ENCODE measurements around the gene DIAPH3.

The DIAPH3 gene

DNA sequence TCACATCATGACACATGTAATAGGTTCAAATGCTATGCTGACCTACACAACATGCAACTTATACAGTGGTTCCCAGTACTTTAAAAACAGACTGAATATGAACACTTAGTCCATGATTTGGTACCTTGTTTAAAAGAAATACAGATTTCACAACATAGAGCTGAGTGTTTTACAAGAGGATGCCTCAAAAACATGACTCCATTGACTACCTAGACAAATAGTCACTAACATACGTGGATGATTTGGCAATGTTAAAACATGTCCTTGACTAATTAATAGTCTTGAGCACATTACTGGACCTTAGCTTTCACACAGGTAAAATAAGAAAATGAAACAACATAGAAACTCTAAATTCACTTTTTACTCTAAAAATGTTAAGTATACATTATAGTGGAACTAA is 300.1 kb downstream of the DIAPH3 start:
- DNase-seq, result no peak

DNA sequence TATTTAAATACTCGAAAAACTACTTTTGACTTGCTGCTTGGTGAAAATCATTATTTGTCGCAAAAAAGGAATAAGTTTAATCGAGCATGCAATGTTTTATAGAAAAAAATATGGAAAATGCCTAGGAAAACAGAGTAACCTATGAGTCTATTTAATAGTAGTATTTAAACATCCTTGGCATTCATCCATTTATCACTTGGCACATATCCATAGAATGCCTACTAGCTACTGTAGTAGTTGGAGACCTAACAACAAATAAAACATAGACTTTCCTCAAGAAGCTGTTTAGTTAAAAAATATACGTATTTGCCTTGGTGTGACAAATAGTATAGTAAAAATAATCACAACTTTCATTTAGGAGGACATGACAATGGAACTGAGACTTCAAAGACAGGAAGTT is 302.1 kb downstream of the DIAPH3 start:
- DNase-seq, result no peak

DNA sequence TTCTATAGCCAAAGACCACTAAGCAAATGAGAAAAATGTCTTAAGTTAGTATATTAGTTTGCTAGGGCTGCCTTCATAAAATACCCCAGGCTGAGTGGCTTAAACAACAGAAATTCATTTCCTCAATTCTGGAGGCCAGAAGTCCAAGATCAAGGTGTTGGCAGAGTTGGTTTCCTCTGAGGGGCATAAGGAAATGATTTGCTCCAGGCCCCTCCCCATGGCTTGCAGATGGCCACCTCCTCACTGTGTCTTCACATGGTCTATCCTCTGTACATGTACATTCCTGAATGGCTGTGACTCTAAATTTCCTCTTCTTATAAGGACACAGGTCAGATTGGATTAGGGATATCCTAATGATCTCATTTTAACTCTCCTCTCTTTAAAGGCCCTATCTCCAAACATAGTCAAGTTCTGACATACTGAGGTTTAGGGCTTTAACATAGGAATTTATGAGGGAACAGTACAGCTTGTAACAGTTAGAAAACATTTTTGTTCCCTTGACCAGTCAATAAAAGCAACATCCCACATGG is 307.4 kb downstream of the DIAPH3 start:
- DNase-seq, result no peak

DNA sequence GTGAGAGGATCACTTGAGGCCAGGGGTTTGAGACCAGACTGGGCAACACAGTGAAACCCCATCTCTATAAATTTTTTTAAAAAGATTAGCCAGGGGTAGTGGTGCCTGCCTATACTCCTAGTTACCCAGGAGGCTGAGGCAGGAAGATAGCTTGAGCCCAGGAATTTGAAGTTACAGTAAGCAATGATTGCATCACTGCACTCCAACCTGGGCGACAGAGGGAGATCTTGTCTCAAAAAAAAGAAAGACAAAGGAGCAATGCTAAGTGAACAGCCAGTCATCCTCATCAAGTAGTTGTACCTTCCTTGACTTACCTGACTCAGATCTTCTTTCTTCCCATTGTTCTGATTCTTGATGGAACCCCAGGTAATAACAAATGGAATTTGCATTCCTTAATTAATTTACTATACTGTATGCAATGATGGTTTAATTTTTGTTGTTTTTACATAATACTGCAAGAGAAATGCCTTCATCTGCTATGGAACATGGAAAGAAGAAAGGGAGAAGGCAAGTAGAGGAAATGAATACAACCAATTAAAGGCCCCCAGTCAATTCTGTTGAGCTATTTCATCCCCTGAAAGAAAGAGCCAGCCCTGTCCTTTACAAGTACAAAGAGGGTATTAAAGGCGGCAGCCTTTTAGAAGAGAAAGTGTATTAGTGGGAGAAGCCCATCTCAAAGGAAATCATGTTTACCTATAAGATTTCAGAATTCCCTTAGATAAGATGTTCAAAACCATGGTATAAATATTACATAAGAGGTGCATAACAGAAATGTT is 316.7 kb downstream of the DIAPH3 start:
- DNase-seq, result no peak

DNA sequence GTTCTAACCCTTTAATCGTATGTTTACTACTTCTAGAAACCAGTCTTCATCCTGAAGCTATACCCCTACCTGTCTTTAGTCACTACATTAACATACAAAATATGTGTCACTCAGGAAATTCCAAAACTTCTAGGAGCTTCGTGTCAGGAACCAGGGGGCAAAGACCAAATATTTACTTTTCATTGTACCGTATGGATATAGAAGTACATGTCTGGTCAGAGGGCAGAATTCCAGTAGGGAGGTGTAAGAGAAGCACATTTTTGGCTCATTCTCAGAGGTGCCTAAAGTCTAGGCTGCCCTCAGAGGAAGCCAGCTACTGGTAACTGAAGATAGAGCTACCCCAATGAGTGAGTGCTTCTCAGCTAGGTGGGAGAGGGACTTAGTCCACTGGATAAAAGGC is 320.7 kb downstream of the DIAPH3 start:
- no peak for DNase-seq

DNA sequence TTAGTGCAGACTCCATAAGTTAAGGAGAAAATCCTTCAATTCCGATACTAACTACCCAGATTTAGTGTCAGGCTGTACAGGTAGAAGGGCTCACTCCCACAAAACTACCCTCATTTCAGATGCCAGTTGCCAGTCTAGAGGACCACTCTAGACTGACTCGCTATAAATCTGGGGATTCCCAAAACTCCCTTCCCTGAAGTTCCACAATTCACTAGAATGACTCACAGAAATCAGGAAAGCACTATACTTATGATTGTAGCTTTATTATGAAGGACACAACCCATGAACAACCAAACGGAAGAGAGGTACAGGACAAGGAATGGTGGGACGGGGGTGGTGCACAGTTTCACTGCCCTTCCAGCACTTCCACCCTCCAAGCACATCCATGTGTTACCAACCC is 321.2 kb downstream of the DIAPH3 start:
- DNase-seq, result no peak

DNA sequence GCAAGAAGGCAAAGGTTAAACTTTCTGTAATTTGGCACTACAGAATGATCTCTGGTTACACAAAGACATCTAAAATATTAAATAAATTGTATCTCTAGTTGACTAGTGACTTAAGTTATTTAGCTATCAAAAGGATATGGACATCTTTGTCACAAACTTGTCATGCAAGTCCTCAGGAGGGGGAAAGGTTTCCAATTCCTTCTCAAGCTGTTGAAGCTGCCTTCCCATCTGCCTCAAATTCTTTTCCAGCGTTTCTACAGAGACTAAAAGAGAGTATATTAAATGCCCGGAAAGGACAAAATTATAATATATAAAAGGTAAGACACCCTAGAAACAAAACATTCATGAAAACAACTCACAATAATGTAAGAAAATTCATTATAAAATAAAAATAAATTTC is 324.5 kb downstream of the DIAPH3 start:
- no peak for DNase-seq

DNA sequence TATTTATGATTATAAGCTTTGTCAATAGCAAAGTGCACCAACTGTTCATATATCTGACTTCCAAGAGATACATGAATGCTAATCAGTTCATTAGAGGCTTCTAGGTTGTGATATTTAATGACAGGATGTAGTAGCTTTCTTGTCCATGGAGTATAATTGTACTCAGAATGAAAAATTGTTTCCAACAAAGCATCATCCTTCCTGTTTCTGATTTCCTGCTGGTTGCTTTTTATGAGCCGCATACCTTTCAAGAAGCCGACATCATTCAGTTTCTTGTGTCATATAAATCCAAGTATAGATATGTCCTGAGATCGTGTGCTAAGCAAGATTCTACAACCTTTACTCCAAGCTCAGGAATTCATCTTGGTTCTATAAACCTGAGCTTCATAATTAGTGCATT is 326.6 kb downstream of the DIAPH3 start:
- DNase-seq, result no peak

DNA sequence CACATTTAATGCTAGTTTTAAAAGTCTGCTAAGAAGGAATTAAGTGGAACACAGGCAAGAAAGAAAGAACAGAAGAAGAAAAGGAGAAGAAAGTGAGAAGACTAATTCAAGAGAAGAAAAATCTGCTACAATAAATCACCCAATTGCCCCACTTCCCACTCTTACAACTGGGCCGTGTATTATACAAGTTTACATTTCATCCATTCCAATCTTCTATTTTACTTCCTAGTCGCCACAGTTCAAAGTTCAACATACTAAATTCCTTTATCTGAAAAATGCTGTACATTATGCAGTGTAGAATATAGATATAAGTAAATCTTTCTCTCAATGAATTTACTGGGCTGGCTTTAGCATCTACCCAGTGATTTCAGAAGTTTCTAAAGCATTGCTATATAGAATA is 328.2 kb downstream of the DIAPH3 start:
- no peak for DNase-seq

DNA sequence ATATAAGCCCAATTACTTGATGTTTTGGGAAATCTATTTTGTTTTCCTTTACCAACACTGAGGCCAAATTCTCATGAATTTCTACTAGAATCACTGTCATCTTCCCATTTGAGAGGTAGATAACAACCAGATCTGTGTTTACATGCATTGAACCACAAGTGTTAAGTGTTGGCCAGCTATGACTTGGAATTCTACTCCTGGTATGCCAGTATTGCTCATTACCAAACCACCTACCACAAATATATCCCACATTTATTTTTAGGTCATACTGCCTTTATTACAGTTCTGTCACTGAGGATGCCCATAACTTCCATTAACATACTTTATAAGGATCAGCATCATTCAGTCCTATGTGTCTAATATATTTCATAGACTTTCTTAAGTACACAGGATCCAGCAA is 328.9 kb downstream of the DIAPH3 start:
- DNase-seq, result no peak

DNA sequence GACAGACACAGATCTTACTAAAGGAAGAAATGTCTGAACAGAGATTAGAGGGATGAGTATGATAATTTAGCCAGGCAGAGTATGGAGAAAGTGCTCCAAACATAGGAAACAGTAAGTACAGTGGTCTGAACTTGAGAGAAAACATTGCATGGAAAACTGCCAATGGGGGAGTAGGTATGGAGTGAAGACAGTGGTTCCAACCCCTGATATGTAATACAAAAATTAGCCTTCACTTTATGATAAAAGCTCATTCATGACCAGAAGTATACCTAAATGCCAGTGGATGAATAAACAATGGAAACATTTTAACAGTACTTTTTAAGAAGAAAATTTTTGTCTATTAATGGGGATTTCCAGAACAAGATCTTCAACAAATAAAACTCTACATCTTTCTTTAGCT is 334.0 kb downstream of the DIAPH3 start:
- DNase-seq, result no peak

DNA sequence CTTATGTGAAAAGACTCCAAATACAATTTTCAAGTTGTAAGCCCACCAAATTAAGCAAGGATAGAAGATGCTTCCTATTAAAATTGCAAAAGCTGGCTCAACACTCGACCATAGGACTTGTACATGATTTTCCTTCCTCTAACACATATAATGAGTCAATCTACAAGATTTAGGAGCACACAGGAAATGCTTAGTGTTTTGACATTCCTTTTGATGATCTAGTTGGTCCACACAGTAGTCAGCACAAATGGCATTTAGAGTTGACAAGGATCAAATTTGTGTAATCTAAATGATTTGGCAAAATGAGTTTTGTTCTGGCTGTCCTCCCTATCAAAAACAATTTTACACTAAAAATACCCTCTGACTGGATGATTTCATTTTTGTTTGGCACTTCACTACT is 340.2 kb downstream of the DIAPH3 start:
- DNase-seq, result no peak

DNA sequence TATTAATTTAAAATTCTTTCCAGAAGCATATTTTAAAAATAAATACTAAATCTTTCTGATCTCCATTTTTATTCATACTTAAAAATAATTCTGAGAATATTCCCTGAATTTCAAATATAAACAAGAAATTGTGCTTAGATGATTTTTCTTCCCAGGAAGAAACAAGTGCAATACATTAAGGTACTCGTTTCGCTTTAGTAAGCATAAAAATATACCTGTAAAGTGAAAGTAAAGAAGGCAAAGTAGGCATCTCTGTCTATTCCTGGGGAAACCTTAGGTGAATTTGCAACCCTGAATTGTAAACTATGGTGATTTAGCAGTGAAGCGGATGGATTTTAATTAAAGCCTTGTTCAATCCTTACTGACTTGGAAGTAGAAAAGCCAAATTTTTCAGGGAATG is 354.2 kb downstream of the DIAPH3 start:
- DNase-seq, result no peak

DNA sequence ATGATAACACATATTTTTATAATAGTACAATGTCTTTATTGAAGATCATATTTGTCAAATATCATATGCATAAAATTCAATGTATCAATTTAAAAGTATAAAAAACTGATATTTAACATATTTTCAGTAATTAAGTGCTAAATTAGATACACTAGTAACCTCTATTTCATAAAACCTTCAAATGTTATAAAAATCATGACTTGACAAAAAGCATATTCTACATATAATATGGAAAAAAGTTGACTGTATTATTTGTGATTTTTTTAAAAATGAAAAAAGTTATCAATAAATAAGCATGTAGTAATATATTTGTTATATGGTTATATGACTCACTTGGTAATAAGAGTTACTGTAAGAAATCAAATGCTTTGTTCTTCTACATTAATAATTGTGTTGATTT is 356.9 kb downstream of the DIAPH3 start:
- no peak for DNase-seq

DNA sequence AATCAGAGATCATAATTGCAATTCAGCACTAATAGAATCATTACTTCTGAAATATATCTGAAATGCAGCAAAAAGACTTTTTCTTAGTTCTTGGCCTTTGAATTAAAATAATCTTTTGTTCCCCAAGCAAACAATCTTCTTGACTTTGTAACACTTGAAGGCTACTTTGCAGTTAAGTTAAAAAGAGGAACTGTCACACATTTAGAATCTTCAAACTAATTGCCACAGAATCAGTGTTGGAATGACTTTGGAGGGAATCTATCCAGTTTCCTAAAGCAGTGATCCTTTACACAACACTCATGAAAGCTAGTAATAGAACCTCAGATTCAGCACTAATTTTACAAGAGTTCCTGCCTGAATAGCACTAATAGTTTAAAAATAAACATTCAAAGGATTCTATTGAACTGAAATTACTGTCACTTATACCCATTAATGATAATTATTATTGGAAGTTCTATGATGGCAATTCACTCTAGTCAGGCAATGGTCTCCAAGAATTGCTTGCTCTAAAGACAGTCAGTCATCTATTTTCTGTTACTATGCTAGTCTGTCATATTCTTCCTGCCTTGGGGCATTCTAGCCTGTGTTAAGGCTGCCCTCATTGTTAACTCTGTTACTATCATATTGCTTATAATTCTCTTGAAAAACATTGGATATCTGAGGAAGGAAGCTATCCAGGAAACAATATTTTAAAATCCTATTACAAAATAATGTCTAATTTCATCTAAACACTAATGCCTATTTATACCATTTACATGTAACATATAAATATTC is 362.4 kb downstream of the DIAPH3 start:
- DNase-seq, result no peak

DNA sequence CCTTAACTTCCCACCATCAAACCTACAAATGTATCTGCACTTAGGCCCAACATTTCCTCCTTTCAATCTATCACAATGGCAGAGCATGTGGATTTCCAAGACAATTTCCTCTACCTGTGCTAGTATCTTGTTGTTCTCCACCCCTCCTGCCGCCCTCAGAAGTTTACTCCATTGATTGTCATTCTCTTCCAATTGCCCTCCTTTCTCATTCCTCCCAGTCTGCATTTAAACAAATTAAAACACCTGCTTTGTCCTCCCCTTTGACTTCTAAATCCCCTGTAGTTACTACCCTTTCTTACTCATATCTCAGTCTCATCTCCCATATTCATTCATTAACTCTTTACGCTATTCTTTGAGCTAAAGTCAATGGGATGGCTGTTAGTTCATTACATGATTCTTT is 370.6 kb downstream of the DIAPH3 start:
- DNase-seq, result no peak

DNA sequence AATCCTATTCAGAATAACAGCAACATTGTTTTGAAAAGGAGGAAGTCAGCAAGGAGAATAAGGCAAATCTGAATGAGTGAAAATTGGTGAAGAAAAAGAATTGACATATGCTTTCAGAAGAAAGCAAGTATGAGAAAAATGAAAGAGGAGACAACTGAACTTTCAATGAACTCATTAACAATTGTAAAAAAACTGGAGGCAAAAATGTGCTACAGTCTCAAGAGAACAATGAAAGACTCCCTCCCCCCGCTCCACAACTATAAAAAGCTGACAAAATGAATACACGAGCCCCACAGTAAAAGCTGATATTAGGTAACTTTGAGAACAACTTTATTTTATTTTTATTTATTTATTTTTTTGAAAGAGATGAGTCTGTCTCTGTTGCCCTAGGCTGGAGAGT is 373.1 kb downstream of the DIAPH3 start:
- no peak for DNase-seq

DNA sequence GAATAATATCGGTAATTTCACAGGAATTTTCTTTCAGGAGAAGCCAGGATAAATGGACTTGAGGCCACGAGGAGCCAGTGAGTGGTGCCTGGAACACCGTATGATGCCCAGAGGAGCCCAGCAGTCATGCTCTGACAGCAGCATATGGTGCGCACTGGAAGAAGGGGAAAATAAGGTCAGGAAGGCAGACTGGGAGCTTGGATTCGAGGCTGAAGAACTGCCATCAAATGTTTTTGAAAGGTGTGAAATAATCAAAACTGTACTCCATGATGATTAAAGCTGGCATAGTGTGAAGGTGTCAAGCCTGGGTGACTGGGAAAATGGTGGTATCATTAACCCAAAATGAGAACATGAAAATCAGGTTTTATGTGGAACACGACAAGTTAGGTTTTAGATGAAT is 374.2 kb downstream of the DIAPH3 start:
- no peak for DNase-seq

DNA sequence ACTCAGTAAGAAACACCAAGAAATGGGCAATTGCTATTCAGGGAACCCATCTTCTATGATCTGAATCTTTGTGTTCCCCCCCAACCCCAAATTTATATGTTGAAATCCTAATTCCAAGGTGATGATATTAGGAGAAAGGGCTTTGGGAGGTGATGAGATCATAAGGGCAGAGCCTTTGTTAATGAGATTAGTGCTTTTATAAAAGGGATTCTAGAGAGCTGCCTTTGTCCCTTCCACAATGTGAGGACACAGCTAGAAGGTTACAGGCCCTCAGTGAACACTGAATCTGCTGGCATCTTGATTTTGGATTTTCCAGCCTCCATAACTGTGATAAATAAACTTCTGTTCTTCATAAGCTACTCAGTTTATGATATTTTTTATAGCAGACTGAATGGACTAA is 376.0 kb downstream of the DIAPH3 start:
- no peak for DNase-seq

DNA sequence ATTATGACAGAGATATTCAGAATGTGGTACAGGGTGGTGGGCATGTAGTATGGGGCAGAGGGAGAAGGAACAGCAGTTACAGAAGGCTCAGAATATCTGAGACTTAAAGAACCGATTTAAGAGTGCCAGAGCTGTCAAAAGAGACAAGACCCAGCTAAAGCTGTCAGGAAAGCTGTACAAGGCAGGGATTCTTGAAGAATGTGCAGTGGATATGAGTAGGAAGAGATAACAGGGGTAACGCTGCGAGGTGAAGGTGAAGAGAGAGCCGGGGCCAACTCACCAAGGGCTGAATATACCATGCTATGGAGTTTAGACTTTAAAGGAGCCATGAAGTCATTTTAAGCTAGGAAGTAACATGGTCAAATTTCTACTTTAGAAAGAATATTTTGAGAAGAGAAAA is 381.0 kb downstream of the DIAPH3 start:
- DNase-seq, result no peak

DNA sequence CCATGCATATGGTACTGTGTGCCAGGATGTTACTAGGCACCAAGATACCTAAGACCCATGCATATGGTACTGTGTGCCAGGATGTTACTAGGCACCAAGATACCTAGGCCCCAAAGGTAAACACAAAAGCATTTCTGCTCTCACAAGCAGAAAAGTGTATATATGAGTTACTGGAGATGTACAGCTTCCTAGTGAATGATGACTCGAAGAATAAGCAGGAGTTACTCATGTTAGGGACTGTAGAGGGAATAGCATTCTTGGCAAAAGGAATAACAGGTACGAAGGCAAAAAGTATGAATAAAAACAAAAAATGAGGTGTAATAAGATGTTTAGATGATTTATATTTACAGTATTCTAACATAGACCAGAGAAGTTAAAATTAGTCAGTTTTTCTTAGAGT is 383.7 kb downstream of the DIAPH3 start:
- DNase-seq, result no peak

DNA sequence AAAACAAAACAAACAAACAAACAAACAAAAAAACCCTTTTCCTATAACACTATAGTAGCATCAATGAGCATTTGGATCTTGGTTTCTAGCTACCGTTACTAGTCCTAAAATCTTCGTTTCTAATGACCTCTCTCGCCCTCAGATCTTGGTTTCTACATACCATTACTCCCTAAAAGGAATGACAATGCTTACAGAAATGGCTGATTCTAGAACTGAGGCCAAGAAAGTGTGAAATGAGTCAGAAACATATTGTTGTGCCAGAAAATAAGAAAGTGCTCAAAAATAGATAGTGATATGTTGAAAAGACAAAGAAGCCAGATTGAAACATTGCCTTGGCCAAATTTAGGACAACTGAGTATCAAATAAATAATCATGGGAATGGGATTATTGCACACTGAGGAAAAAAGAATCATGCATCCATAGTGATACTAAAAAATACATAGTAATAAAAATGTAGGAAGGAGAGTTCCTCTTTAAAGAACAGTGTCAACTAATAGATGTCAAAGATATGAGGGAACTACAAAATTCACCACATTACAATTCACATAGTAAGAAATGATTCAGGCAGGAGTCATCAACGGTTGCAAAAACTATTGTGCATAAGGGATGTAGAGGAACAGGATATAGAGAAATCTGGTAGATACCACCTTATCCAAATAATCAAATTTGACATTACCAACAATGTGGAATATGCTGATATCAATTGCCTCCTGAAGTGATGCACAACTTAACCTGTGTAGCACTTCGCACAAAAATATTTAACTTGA is 386.6 kb downstream of the DIAPH3 start:
- no peak for DNase-seq

DNA sequence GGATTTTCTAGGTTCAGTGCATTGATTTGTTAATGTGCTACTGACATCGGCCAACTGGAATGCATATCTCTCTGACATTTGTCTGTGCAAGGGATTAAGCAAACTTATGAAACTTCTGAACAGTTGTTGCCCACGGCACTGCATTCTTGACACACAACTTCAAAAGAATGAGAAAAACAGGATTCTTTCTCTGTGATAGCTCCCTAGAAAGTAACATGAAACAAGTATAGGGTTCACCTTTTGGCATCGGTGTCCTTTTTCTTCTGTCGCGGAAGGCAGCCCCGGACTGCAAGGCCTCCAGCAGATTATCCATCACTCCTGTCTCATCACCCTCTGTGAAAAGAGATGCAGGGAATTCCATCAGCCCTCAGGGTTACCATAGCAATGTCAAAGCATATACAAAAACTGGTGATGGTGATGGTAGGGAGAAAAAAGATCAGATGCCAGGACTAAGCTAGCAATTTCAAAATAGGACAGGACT is 389.2 kb downstream of the DIAPH3 start:
- DNase-seq, result no peak

DNA sequence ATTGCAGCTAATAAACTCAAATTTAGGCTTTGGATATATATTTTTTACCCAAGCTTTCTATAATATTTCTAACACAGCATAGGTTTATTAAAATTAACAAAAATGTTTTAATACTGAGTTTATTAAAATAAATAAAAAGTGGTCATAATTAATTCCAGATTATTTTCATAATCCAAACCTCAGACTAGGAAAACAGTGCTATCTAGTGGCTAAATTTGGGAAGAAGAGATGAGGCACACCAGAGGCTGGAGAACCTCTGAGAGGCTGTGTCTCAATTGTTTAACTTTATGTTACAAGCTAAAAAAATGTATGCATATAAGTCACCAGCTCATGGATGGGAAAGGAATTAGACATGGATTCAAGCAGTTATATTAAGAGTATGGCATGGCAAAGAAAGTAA is 392.5 kb downstream of the DIAPH3 start:
- DNase-seq, result no peak

Measured in stimulated activated CD4-positive, alpha-beta T cell treated with anti-CD3 and anti-CD28 coated beads, Interleukin-2, amount 100 ng/mL, for 24 hours (primary cell).